ENCODE results near the gene C1QTNF1. TPM values are rescaled to one million over a fixed set of nuclear protein-coding genes. Genes with fewer than 3 reads are reported as not detected.

C1QTNF1 gene
- total and polyA plus RNA-seq, 2 donors (not counting 3 experiments of a cell fraction or from before 2014, with no cell fraction given): 2.5 to 4.0 TPM

DNA sequence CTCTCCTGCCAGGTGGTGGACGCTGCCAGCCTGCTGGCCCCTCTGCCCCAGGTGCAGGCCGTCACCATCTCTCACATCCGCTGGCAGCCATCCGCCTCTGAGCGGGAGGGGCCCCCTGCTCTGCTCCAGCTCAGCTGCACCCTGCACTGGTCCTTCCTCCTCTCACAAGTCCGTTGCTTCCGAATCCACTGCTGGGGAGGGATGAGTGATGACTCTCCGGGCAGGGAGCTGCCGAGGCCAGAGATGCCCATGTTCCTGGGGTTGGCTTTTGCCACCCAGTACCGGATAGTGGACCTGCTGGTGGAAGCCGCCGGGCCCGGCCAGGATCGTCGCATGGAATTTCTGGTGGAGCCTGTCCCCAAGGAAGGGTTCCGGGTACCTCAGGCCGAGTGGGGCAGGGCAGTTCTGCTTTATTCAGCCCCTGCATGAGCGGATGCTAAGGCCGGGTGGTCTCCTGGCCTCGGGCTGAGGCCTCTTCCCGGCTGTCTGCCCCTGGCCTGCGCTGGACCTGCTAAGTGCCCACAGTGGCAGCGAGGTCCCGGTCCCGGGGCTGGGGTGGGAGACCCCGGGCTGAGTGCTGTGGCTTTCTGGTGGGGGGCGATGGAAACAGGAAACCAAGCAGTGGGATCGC lies 62.1 kb downstream of the C1QTNF1 start:
- Histone ChIP-seq H3K36me3 (ENCODE audit: control insufficient read depth in 2 of 2, extremely low read depth in 1 of 2, insufficient read depth in 2 of 2, low read length in 2 of 2) (peaks cover 0 to 3% of the 10 kb centered on the region in 2 experiments), H3K4me1 (ENCODE audit: control insufficient read depth, extremely low read depth, insufficient read depth, low read length) (no peaks in the 10 kb centered on the region), H3K9me1 (replicated peaks; ENCODE audit: control insufficient read depth, extremely low read depth, insufficient read depth, low read length) (no peaks in the 10 kb centered on the region), H3K27ac (ENCODE audit: insufficient read depth, low read depth, low read length) (no peak overlapping the region), H3K79me2 (ENCODE audit: control insufficient read depth, insufficient read depth, low read length) (no peaks in the 10 kb centered on the region), H3K9me3 (replicated peaks; ENCODE audit: control insufficient read depth, insufficient read depth, low read length) (no peaks in the 10 kb centered on the region), H3K27me3 (ENCODE audit: control insufficient read depth in 2 of 2, insufficient read depth in 2 of 2, low read length in 2 of 2) (no peaks in the 10 kb centered on the region), H2AFZ (ENCODE audit: low read depth, low read length) (no peak overlapping the region), H3K9ac (replicated peaks; ENCODE audit: extremely low read depth, insufficient read depth, low read length) (no peak overlapping the region), H3K4me3 (replicated peaks in 1 of 3; ENCODE audit: insufficient read depth in 1 of 3, low read depth in 1 of 3, low read length in 3 of 3) (no peak overlapping the region), H4K20me1 (replicated peaks; ENCODE audit: control insufficient read depth, extremely low read depth, insufficient read depth, low read length) (no peaks in the 10 kb centered on the region), H3K4me2 (ENCODE audit: insufficient read depth, low read length) (no peak overlapping the region)
- FAIRE-seq (no peak), DNase-seq (ENCODE audit: low read depth, low spot score) (no peak)
- intact Hi-C loops (cut with micrococcal nuclease) (loop anchor here (10.0 kb wide), 1 partner anchor 79 kb away; no protein-coding TSS in a partner anchor), dilution Hi-C loops (cut with MboI; ENCODE audit: extremely low pct_ligation_motif_present, low sequenced_read_pairs) (no loop called here)
- BruUV-seq (replicated peaks): no TSS peak
- ChIA-PET POLR2A (no interaction called here), CTCF (interaction anchor here (0.6 to 14.1 kb wide), 10 partner anchors 11 to 623 kb away, joined by 3 to 428 read pairs (median 10); partner anchors contain the start of gene ENGASE)
- TF ChIP-seq EZH2 (IDR thresholded peaks at IDR 0.05; ENCODE audit: borderline replicate concordance, low read depth, low read length, severe bottlenecking) (no peak), GATA2 (IDR thresholded peaks at IDR 0.05; ENCODE audit: insufficient read depth, insufficient read length, low read depth, low read length) (no peak), MYC (IDR thresholded peaks at IDR 0.05; ENCODE audit: low read depth, low read length) (no peak), POLR2AphosphoS5 (IDR thresholded peaks at IDR 0.05; ENCODE audit: insufficient read depth, low read depth, low read length) (no peak), POLR2A (IDR thresholded peaks at IDR 0.05; ENCODE audit: low read depth, low read length) (no peak), FOS (IDR thresholded peaks at IDR 0.05; ENCODE audit: borderline replicate concordance, insufficient read depth, low read length) (no peak), JUN (IDR thresholded peaks at IDR 0.05; ENCODE audit: borderline replicate concordance, insufficient read depth, insufficient read length, low read depth) (no peak)
- TF ChIP-seq, protein P1, sequence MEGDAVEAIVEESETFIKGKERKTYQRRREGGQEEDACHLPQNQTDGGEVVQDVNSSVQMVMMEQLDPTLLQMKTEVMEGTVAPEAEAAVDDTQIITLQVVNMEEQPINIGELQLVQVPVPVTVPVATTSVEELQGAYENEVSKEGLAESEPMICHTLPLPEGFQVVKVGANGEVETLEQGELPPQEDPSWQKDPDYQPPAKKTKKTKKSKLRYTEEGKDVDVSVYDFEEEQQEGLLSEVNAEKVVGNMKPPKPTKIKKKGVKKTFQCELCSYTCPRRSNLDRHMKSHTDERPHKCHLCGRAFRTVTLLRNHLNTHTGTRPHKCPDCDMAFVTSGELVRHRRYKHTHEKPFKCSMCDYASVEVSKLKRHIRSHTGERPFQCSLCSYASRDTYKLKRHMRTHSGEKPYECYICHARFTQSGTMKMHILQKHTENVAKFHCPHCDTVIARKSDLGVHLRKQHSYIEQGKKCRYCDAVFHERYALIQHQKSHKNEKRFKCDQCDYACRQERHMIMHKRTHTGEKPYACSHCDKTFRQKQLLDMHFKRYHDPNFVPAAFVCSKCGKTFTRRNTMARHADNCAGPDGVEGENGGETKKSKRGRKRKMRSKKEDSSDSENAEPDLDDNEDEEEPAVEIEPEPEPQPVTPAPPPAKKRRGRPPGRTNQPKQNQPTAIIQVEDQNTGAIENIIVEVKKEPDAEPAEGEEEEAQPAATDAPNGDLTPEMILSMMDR (IDR thresholded peaks at IDR 0.05; ENCODE audit: extremely low read depth in 1 of 2, insufficient read depth in 1 of 2, low read depth in 1 of 2, low read length in 2 of 2): no peak
- TF ChIP-seq, protein P2, sequence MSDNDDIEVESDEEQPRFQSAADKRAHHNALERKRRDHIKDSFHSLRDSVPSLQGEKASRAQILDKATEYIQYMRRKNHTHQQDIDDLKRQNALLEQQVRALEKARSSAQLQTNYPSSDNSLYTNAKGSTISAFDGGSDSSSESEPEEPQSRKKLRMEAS (IDR thresholded peaks at IDR 0.05; ENCODE audit: insufficient read depth, insufficient read length): no peak
